ENCODE results near the gene ROR1. TPM values are rescaled to one million over a fixed set of nuclear protein-coding genes. Genes with fewer than 3 reads are reported as not detected.

Gene ROR1
- total RNA-seq, 6 donors from 2014 or later = 19.7 to 39.8 (median 28.5) TPM

- TF ChIP-seq POLR2A (IDR thresholded peaks at IDR 0.05) (no peak), POLR2AphosphoS5 (IDR thresholded peaks at IDR 0.05) (no peak), CTCF (IDR thresholded peaks at IDR 0.05) (no peak), EP300 (IDR thresholded peaks at IDR 0.05) (no peak)
- WGBS, 2 donors = 78 to 89% methylated on average over 10 of the region's 10 CpGs
- Histone ChIP-seq H3K27me3 (no peaks in the 10 kb centered on the region), H3K4me3 (no peak overlapping the region), H3K36me3 (no peaks in the 10 kb centered on the region), H3K9me3 (no peaks in the 10 kb centered on the region), H3K27ac (no peak overlapping the region), H3K4me1 (no peaks in the 10 kb centered on the region)
- no peak for DNase-seq
- ATAC-seq (ENCODE audit: low FRiP score in 2 of 2) = peak in 1 of 2 donors; percentile 41
Measured at GRCh38 chr1:64228167-64228957, 454.5 kb downstream of the ROR1 start.

- ATAC-seq (ENCODE audit: low FRiP score in 2 of 2) = no peak
- H3K4me1 ChIP-seq = no peaks in the 10 kb centered on the region
- H3K9me3 ChIP-seq = no peaks in the 10 kb centered on the region
- H3K4me3 ChIP-seq = no peak overlapping the region
- no peak for DNase-seq
- H3K36me3 ChIP-seq = no peaks in the 10 kb centered on the region
- TF ChIP-seq CTCF (IDR thresholded peaks at IDR 0.05) (no peak), POLR2AphosphoS5 (IDR thresholded peaks at IDR 0.05) (no peak)
- H3K27me3 ChIP-seq = no peaks in the 10 kb centered on the region
- H3K27ac ChIP-seq = no peak overlapping the region
- 67 to 82% methylated on average over 3 of the region's 3 CpGs for WGBS, 2 donors
Measured at GRCh38 chr1:64229307-64229706, 455.5 kb downstream of the ROR1 start.

Small RNAs within 50 kb of the gene (small RNA-seq; reads per million reads assigned to genes)
- gene RF00019 (0 reads per million in 4 donors), gene RNU6-809P (0 reads per million in 4 donors)

Other genes starting within 250 kb of the ROR1 start
- 100 to 1,000 TPM in 1 of 6 donors, 10 to 100 TPM in 5; 25.1 to 101 (median 61.3) TPM for gene PGM1, start 180.6 kb upstream of the ROR1 start, total RNA-seq